Esophagus muscularis mucosa (tissue), 4 donors: ENCODE data around the gene CFAP410.

Experiments
- EP300 ChIP-seq: sonication (generic); formaldehyde crosslinking; IDR thresholded peaks from one replicate; pipeline ENCODE4 v1.6.1; 2017; ENCODE audit warnings: antibody characterized with exemption
- POLR2A ChIP-seq: fragments of 450-650 bp; IDR thresholded peaks from one replicate; pipeline ENCODE4 v1.6.1; 2017; ENCODE audit warnings: antibody characterized with exemption, moderate library complexity, mild to moderate bottlenecking, low read depth
- POLR2AphosphoS5 ChIP-seq, 2 donors: sonication (generic); formaldehyde crosslinking; IDR thresholded peaks; one replicate each; pipeline ENCODE4 v1.6.1; 2017; ENCODE audit warnings: antibody characterized with exemption in 2 of 2
- TF ChIP-seq, protein P1 (sequence below), 3 experiments: fragments of 200-600 bp in 2 of 3; fragments of 450-650 bp in 1 of 3; sonication (generic) in 2 of 3; IDR thresholded peaks; one replicate each; pipeline ENCODE4 v1.5.1; 2017 to 2019; ENCODE audit warnings: antibody characterized with exemption in 3 of 3, mild to moderate bottlenecking in 2 of 3, moderate library complexity in 1 of 3

DNA sequence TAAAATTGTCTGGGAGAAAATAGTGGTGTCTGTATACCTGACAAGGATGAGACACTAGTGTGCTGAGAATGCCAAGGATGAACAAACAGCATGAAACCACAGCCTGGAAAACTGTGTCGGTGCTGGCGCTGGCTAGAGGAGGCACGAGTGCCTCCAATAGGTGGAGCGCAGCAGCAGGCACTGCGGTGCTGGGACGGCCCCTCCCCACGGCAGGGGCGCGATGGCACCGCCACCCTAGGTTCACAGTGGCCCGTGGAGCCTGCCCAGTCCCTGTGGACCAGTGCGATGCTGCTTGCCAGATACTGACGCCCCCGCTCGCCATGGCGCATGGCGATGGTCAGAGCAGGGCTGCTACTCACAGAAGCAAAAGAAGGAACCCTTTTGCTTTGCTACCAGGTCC, 6.8 kb downstream of the CFAP410 start:
- TF ChIP-seq, protein P1, sequence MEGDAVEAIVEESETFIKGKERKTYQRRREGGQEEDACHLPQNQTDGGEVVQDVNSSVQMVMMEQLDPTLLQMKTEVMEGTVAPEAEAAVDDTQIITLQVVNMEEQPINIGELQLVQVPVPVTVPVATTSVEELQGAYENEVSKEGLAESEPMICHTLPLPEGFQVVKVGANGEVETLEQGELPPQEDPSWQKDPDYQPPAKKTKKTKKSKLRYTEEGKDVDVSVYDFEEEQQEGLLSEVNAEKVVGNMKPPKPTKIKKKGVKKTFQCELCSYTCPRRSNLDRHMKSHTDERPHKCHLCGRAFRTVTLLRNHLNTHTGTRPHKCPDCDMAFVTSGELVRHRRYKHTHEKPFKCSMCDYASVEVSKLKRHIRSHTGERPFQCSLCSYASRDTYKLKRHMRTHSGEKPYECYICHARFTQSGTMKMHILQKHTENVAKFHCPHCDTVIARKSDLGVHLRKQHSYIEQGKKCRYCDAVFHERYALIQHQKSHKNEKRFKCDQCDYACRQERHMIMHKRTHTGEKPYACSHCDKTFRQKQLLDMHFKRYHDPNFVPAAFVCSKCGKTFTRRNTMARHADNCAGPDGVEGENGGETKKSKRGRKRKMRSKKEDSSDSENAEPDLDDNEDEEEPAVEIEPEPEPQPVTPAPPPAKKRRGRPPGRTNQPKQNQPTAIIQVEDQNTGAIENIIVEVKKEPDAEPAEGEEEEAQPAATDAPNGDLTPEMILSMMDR (IDR thresholded peaks at IDR 0.05): no peak
- no peak for TF ChIP-seq POLR2A
- no peak for TF ChIP-seq POLR2AphosphoS5 (IDR thresholded peaks at IDR 0.05)
- TF ChIP-seq EP300: no peak
